Right lobe of liver (tissue), 6 donors: ENCODE data around the gene PAK5. TPM values are rescaled to one million over a fixed set of nuclear protein-coding genes. Genes with fewer than 3 reads are reported as not detected.

Experiments used
- ATAC-seq, 4 donors: fragments of 200-7000 bp; cut with Tn5 transposase; one replicate each; pipeline ENCODE4 v1.9.1; 2020; ENCODE audit warnings: mild to moderate bottlenecking in 4 of 4, moderate library complexity in 4 of 4
- DNase-seq, 3 donors: peaks; one replicate each; pipeline ENCODE4 v3.0.0-alpha.2; 2020
- H3K27ac ChIP-seq, 3 donors: fragments of 200-600 bp; one replicate each; pipeline ENCODE4 v1.8.0; 2022
- H3K27me3 ChIP-seq, 2 donors: fragments of 200-600 bp; one replicate each; pipeline ENCODE4 v1.8.0; 2022
- H3K36me3 ChIP-seq, 4 donors: fragments of 200-600 bp; sonication (generic) in 1 of 4; one replicate each; pipeline versions ENCODE4 v1.5.1 to v1.8.0; 2017 to 2022; ENCODE audit warnings: control low read depth in 1 of 4
- H3K4me1 ChIP-seq, 4 donors: fragments of 200-600 bp; sonication (generic) in 1 of 4; one replicate each; pipeline versions ENCODE4 v1.5.1 to v1.8.0; 2017 to 2022; ENCODE audit warnings: control low read depth in 1 of 4
- H3K4me3 ChIP-seq, 3 donors: fragments of 200-600 bp; one replicate each; pipeline ENCODE4 v1.8.0; 2022
- H3K9me3 ChIP-seq, 4 donors: fragments of 200-600 bp; sonication (generic) in 1 of 4; one replicate each; pipeline versions ENCODE4 v1.5.1 to v1.8.0; 2017 to 2022; ENCODE audit warnings: control low read depth in 1 of 4
- CTCF ChIP-seq, 4 donors: fragments of 200-600 bp in 3 of 4; fragments of 450-650 bp in 1 of 4; IDR thresholded peaks; one replicate each; pipeline versions ENCODE4 v1.5.1 to v1.8.0; 2016 to 2022; ENCODE audit warnings: antibody characterized with exemption in 4 of 4, mild to moderate bottlenecking in 2 of 4
- POLR2A ChIP-seq: fragments of 450-650 bp; IDR thresholded peaks from one replicate; pipeline ENCODE4 v1.6.1; 2017; ENCODE audit warnings: antibody characterized with exemption, mild to moderate bottlenecking
- WGBS: methylation state at CpG from one replicate; pipeline ENCODE4 v1.1.6; 2018; ENCODE audit warnings: low coverage, low lambda C conversion rate; ENCODE audit not compliant: insufficient coverage; ENCODE audit errors: missing lambda C conversion rate; 5-methylcytosine and 5-hydroxymethylcytosine counted together
- intact Hi-C, 2 donors: fragments of 100-400 bp; cut with DNase I; formaldehyde crosslinking; loops; one replicate each; pipeline versions ENCODE4 v1.11.2 to v1.14.1; 2022
- total RNA-seq, 6 experiments: library from RNA; depleted of rRNA in 2 of 6; stranded (reverse); fragments of >200 nt in 2 of 6; fragmentation: NEBNext Ultra II Directional in 3 of 6; extraction: Animal tissue kit (Norgen Biotek cat#: 25700) in 3 of 6; gene quantifications; one replicate each; pipeline versions ENCODE4 v1.1.0 to v1.2.4, GENCODE V29; 2016 to 2023
- donor health status: DM: no; HTN: yes; CAD: no.
- donor health status: DM: no; HTN: no; CAD: no.
- donor health status: DM: no; HTN: no; CAD: no.
- donor health status: DM: no; HTN: yes; CAD: no.
- donor health status: DM: no; HTN: yes; CAD: no.

Gene PAK5
- total RNA-seq, 6 experiments from 2014 or later, result 0.05 to 0.07 TPM; not detected in 4

GRCh38 chr20:9884061-9884460, 45.2 kb upstream of the PAK5 start:
- intact Hi-C loops, result no loop called here
- TF ChIP-seq CTCF (IDR thresholded peaks at IDR 0.05), result peak in 1 of 4 donors; percentile 8
- TF ChIP-seq POLR2A, result no peak
- DNase-seq (no peak), ATAC-seq (no peak)
- Histone ChIP-seq H3K27ac (no peak overlapping the region), H3K4me3 (no peak overlapping the region), H3K36me3 (no peaks in the 10 kb centered on the region), H3K27me3 (no peaks in the 10 kb centered on the region), H3K4me1 (no peaks in the 10 kb centered on the region), H3K9me3 (no peaks in the 10 kb centered on the region)
- 53% methylated on average over 1 of the region's 1 CpG for WGBS

- Histone ChIP-seq H3K27ac (no peak overlapping the region), H3K4me3 (no peak overlapping the region), H3K4me1 (no peaks in the 10 kb centered on the region), H3K27me3 (no peaks in the 10 kb centered on the region), H3K9me3 (no peaks in the 10 kb centered on the region), H3K36me3 (no peaks in the 10 kb centered on the region)
- DNase-seq (no peak), ATAC-seq (no peak)
- WGBS, result 19% methylated on average over 3 of the region's 3 CpGs
- intact Hi-C loops, result no loop called here
- TF ChIP-seq CTCF (IDR thresholded peaks at IDR 0.05), result no peak
- TF ChIP-seq POLR2A, result no peak
Measured at GRCh38 chr20:9877932-9878495, 39.1 kb upstream of the PAK5 start.

- Histone ChIP-seq H3K27ac (no peak overlapping the region), H3K4me3 (no peak overlapping the region), H3K4me1 (no peaks in the 10 kb centered on the region), H3K9me3 (no peaks in the 10 kb centered on the region), H3K36me3 (no peaks in the 10 kb centered on the region), H3K27me3 (no peaks in the 10 kb centered on the region)
- TF ChIP-seq CTCF (IDR thresholded peaks at IDR 0.05), result no peak
- TF ChIP-seq POLR2A, result no peak
- intact Hi-C loops, result no loop called here
- ATAC-seq (no peak), DNase-seq (no peak)
- WGBS, result 47% methylated on average over 6 of the region's 6 CpGs
Measured at GRCh38 chr20:9867196-9867980, 28.5 kb upstream of the PAK5 start.

GRCh38 chr20:9852566-9852965, 13.7 kb upstream of the PAK5 start:
- ATAC-seq (no peak), DNase-seq (no peak)
- no peak overlapping the region for H3K27ac ChIP-seq
- H3K36me3 ChIP-seq, result no peaks in the 10 kb centered on the region
- intact Hi-C loops, result no loop called here
- 57% methylated on average over 1 of the region's 2 CpGs for WGBS
- H3K4me3 ChIP-seq, result no peak overlapping the region
- TF ChIP-seq POLR2A (no peak), CTCF (IDR thresholded peaks at IDR 0.05) (no peak)
- no peaks in the 10 kb centered on the region for H3K27me3 ChIP-seq
- H3K4me1 ChIP-seq, result no peaks in the 10 kb centered on the region
- no peaks in the 10 kb centered on the region for H3K9me3 ChIP-seq
